Ishikawa (cell line): Measurements from ENCODE around the gene COL26A1.
A peak's percentile ranks its signal among the peaks of the same experiment; 100 is the strongest.

Source experiments
- CEBPB ChIP-seq: IDR thresholded peaks from 2 replicates; pipeline ENCODE4 v1.6.1; 2012
- CREB1 ChIP-seq: IDR thresholded peaks from 2 replicates; pipeline ENCODE4 v1.6.1; 2012; ENCODE audit warnings: low read depth
- EGR1 ChIP-seq: IDR thresholded peaks from 2 replicates; pipeline ENCODE4 v1.6.1; 2012
- EP300 ChIP-seq: IDR thresholded peaks from 2 replicates; pipeline ENCODE4 v1.6.1; 2012; ENCODE audit warnings: borderline replicate concordance
- FOXM1 ChIP-seq: IDR thresholded peaks from 2 replicates; pipeline ENCODE4 v1.6.1; 2012; ENCODE audit warnings: low read depth, borderline replicate concordance
- NFIC ChIP-seq: IDR thresholded peaks from 2 replicates; pipeline ENCODE4 v1.6.1; 2012
- RAD21 ChIP-seq: IDR thresholded peaks from 2 replicates; pipeline ENCODE4 v1.6.1; 2012; ENCODE audit warnings: low read depth
- REST ChIP-seq: IDR thresholded peaks from 2 replicates; pipeline ENCODE4 v1.6.1; 2012; ENCODE audit warnings: low read depth, mild to moderate bottlenecking
- TAF1 ChIP-seq: IDR thresholded peaks from 2 replicates; pipeline ENCODE4 v1.6.1; 2012; ENCODE audit warnings: low read depth, mild to moderate bottlenecking
- TCF12 ChIP-seq: IDR thresholded peaks from 2 replicates; pipeline ENCODE4 v1.6.1; 2012; ENCODE audit warnings: low read depth
- TEAD4 ChIP-seq: IDR thresholded peaks from 2 replicates; pipeline ENCODE4 v1.6.1; 2012
- USF1 ChIP-seq: IDR thresholded peaks from 2 replicates; pipeline ENCODE4 v1.6.1; 2012
- YY1 ChIP-seq: IDR thresholded peaks from 2 replicates; pipeline ENCODE4 v1.6.1; 2012; ENCODE audit warnings: low read depth
- ZBTB7A ChIP-seq: IDR thresholded peaks from 2 replicates; pipeline ENCODE4 v1.6.1; 2012; ENCODE audit warnings: low read depth
- TF ChIP-seq, protein P1 (sequence below): IDR thresholded peaks from 2 replicates; pipeline ENCODE4 v1.6.1; 2012

The COL26A1 gene

GRCh38 chr7:101557978-101558741 is 195.5 kb downstream of the COL26A1 start:
- TF ChIP-seq TEAD4 (no peak), EP300 (no peak), REST (no peak), TCF12 (no peak), NFIC (no peak), USF1 (no peak), FOXM1 (no peak), EGR1 (no peak)
- TF ChIP-seq, protein P1, sequence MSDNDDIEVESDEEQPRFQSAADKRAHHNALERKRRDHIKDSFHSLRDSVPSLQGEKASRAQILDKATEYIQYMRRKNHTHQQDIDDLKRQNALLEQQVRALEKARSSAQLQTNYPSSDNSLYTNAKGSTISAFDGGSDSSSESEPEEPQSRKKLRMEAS = no peak

GRCh38 chr7:101558742-101559325 is 196.2 kb downstream of the COL26A1 start:
- no peak for TF ChIP-seq EP300
- TF ChIP-seq ZBTB7A = no peak
- TF ChIP-seq RAD21 = peak; percentile 33; the same call in 1 of the 2 replicates
- TF ChIP-seq, protein P1 = no peak
- TF ChIP-seq TAF1 = no peak
- no peak for TF ChIP-seq REST
- TF ChIP-seq EGR1 = no peak
- TF ChIP-seq CREB1 = no peak

GRCh38 chr7:101559586-101559985 is 196.9 kb downstream of the COL26A1 start:
- TF ChIP-seq EGR1 = no peak
- TF ChIP-seq RAD21 = no peak
- no peak for TF ChIP-seq NFIC
- no peak for TF ChIP-seq TEAD4
- no peak for TF ChIP-seq CEBPB
- TF ChIP-seq TCF12 = no peak
- no peak for TF ChIP-seq TAF1
- no peak for TF ChIP-seq YY1
- TF ChIP-seq USF1 = no peak
- TF ChIP-seq FOXM1 = no peak
- no peak for TF ChIP-seq ZBTB7A
- no peak for TF ChIP-seq REST
- TF ChIP-seq CREB1 = no peak
- TF ChIP-seq, protein P1 = no peak
- no peak for TF ChIP-seq EP300

DNA sequence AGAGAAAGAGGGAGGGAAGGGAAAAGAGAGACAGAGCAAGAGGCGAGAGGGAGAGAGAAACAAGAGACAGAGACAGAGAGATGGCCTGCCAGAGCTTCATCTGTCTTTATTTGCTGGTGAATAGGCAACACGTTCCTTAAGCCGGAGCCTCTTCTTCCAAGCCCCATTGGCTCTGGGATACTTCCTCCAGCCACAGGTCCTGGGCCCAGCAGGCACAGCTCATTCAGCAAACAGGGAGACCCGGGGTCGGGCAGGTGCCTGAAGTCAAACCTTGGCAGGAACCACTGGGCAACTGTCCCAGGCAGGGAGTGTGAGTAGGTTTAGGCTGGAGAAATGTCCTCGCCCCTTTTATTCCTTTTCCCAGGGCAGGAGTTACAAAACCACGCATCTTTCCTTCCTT is 198.2 kb downstream of the COL26A1 start:
- no peak for TF ChIP-seq REST
- TF ChIP-seq RAD21 = no peak
- no peak for TF ChIP-seq USF1
- no peak for TF ChIP-seq TEAD4
- TF ChIP-seq EP300 = no peak
- TF ChIP-seq, protein P1 = no peak
- TF ChIP-seq TAF1 = no peak
- TF ChIP-seq CEBPB = no peak
- no peak for TF ChIP-seq CREB1
- no peak for TF ChIP-seq FOXM1
- no peak for TF ChIP-seq EGR1
